ENCODE measurements around the gene UBXN11. TPM values are rescaled to one million over a fixed set of nuclear protein-coding genes. Genes with fewer than 3 reads are reported as not detected.
A peak's percentile ranks its signal among the peaks of the same experiment; 100 is the strongest.

Gene UBXN11
- total and polyA plus RNA-seq, 2 of the 13 experiments (the other 11 are each of a cell fraction or from before 2014, with no cell fraction given): 9.3 to 10.4 TPM

DNA sequence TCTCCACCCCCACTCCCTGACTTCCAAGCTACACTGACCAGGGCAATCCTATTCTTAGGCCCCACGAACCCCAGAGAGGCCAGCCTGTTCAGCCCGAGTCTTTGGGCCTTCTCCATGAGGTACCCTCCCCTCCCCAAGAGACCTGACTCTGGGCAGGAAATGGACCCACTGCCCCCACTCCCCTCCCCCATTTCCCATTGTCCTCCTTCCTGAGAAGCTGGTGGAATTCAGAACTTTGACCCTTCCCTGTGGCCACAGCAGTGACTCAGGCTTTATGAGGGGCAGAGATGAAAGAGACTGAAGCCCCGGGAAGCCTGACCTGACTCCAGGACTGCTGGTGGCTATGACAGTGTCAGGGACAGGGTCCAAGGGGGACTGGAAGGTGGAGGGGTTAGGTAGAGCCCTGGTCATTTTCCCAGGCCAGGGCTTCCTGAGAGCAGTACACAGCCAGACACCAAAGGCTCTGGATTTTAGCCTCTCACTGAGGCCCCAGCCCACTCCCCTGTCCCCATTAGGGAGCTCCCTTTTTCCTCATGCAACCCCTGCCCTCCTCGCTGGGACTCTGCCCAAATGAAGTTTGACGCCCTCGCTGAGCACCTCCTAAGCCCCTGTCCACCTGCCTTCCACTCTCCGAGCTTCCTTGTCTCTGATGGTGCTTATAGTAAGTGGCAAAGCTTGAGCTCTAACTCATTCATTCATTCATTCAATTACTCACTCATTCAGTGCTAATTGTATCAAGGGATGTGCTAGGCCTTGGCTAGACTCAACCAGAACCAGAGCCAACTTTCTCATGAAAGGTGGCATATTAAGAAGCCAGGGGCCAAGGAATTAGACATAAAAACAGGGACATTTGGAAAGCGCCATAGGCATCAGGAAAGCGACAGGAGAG, 44.5 kb upstream of the UBXN11 start (continued):
- TF ChIP-seq ZKSCAN5 (CRISPR knock-in tag; IDR thresholded peaks at IDR 0.05) (no peak), ZBTB3 (CRISPR knock-in tag; IDR thresholded peaks at IDR 0.05; ENCODE audit: borderline replicate concordance, low read depth) (peak; percentile 93; the same call in 1 of the 2 replicates), CEBPG (CRISPR knock-in tag; IDR thresholded peaks at IDR 0.05) (peak; percentile 13; the same call in 1 of the 2 replicates), ZNF460 (CRISPR knock-in tag; IDR thresholded peaks at IDR 0.05; ENCODE audit: borderline replicate concordance) (peak; percentile 32; the same call in 1 of the 2 replicates), ZNF432 (CRISPR knock-in tag; IDR thresholded peaks at IDR 0.05; ENCODE audit: borderline replicate concordance) (no peak), ZFYVE20 (CRISPR knock-in tag; IDR thresholded peaks at IDR 0.05; ENCODE audit: borderline replicate concordance, low read depth) (no peak), MTF1 (CRISPR knock-in tag; IDR thresholded peaks at IDR 0.05) (no peak), JUN (CRISPR knock-in tag; IDR thresholded peaks at IDR 0.05) (peak; percentile 98), TEAD2 (CRISPR knock-in tag; IDR thresholded peaks at IDR 0.05) (no peak), ZNF777 (CRISPR knock-in tag; IDR thresholded peaks at IDR 0.05) (no peak), CBX5 (CRISPR knock-in tag; IDR thresholded peaks at IDR 0.05; ENCODE audit: borderline replicate concordance) (no peak), TCF7L2 (IDR thresholded peaks at IDR 0.05; ENCODE audit: low read depth, low read length) (peak; percentile 52; the same call in 1 of the 2 replicates), HNRNPUL1 (IDR thresholded peaks at IDR 0.05; ENCODE audit: low read depth, low read length) (no peak), SETDB1 (CRISPR knock-in tag; IDR thresholded peaks at IDR 0.05; ENCODE audit: borderline replicate concordance) (no peak), ZNF333 (CRISPR knock-in tag; IDR thresholded peaks at IDR 0.05; ENCODE audit: borderline replicate concordance) (no peak), SAFB2 (CRISPR knock-in tag; IDR thresholded peaks at IDR 0.05; ENCODE audit: borderline replicate concordance, low read depth) (no peak)
- TF ChIP-seq, protein P1, sequence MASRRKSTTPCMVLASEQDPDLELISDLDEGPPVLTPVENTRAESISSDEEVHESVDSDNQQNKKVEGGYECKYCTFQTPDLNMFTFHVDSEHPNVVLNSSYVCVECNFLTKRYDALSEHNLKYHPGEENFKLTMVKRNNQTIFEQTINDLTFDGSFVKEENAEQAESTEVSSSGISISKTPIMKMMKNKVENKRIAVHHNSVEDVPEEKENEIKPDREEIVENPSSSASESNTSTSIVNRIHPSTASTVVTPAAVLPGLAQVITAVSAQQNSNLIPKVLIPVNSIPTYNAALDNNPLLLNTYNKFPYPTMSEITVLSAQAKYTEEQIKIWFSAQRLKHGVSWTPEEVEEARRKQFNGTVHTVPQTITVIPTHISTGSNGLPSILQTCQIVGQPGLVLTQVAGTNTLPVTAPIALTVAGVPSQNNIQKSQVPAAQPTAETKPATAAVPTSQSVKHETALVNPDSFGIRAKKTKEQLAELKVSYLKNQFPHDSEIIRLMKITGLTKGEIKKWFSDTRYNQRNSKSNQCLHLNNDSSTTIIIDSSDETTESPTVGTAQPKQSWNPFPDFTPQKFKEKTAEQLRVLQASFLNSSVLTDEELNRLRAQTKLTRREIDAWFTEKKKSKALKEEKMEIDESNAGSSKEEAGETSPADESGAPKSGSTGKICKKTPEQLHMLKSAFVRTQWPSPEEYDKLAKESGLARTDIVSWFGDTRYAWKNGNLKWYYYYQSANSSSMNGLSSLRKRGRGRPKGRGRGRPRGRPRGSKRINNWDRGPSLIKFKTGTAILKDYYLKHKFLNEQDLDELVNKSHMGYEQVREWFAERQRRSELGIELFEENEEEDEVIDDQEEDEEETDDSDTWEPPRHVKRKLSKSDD (CRISPR knock-in tag; IDR thresholded peaks at IDR 0.05; ENCODE audit: low read depth): no peak
- TF ChIP-seq, protein P2, sequence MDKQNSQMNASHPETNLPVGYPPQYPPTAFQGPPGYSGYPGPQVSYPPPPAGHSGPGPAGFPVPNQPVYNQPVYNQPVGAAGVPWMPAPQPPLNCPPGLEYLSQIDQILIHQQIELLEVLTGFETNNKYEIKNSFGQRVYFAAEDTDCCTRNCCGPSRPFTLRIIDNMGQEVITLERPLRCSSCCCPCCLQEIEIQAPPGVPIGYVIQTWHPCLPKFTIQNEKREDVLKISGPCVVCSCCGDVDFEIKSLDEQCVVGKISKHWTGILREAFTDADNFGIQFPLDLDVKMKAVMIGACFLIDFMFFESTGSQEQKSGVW (CRISPR knock-in tag; IDR thresholded peaks at IDR 0.05; ENCODE audit: borderline replicate concordance): no peak
- TF ChIP-seq, protein P3, sequence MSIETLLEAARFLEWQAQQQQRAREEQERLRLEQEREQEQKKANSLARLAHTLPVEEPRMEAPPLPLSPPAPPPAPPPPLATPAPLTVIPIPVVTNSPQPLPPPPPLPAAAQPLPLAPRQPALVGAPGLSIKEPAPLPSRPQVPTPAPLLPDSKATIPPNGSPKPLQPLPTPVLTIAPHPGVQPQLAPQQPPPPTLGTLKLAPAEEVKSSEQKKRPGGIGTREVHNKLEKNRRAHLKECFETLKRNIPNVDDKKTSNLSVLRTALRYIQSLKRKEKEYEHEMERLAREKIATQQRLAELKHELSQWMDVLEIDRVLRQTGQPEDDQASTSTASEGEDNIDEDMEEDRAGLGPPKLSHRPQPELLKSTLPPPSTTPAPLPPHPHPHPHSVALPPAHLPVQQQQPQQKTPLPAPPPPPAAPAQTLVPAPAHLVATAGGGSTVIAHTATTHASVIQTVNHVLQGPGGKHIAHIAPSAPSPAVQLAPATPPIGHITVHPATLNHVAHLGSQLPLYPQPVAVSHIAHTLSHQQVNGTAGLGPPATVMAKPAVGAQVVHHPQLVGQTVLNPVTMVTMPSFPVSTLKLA (IDR thresholded peaks at IDR 0.05): no peak
- TF ChIP-seq, protein P4, sequence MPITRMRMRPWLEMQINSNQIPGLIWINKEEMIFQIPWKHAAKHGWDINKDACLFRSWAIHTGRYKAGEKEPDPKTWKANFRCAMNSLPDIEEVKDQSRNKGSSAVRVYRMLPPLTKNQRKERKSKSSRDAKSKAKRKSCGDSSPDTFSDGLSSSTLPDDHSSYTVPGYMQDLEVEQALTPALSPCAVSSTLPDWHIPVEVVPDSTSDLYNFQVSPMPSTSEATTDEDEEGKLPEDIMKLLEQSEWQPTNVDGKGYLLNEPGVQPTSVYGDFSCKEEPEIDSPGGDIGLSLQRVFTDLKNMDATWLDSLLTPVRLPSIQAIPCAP (CRISPR knock-in tag; IDR thresholded peaks at IDR 0.05; ENCODE audit: low read depth): 0 out of 2 replicates have a peak, but pooled peaks have one; percentile 50
